SU-DHL-6 (cell line): Measurements from ENCODE around the gene PADI2.

Experiments used
- H2AFZ ChIP-seq: fragments of 200-600 bp; sonication (generic); 2 replicates; pipeline ENCODE4 v1.6.1; 2014; ENCODE audit warnings: low read depth, mild to moderate bottlenecking, moderate library complexity, mixed read lengths, antibody characterized with exemption, low read length; ENCODE audit not compliant: severe bottlenecking
- H3F3A ChIP-seq: fragments of 200-600 bp; shearing (Covaris generic); 2 replicates; pipeline ENCODE4 v1.6.0; 2016; ENCODE audit warnings: antibody characterized with exemption, mild to moderate bottlenecking; ENCODE audit not compliant: insufficient read depth
- H3K27ac ChIP-seq: fragments of 200-600 bp; sonication (generic); 2 replicates; pipeline ENCODE4 v1.5.1; 2016; ENCODE audit warnings: low read depth, mild to moderate bottlenecking, low read length, moderate library complexity, mixed read lengths
- H3K27me3 ChIP-seq: fragments of 200-600 bp; sonication (generic), shearing (Covaris generic); 2 replicates; pipeline ENCODE4 v1.6.0; 2014; ENCODE audit warnings: mild to moderate bottlenecking, low read length
- H3K36me3 ChIP-seq: fragments of 200-600 bp; sonication (generic); 2 replicates; pipeline ENCODE4 v1.6.1; 2014; ENCODE audit warnings: mild to moderate bottlenecking, low read length, mixed read lengths
- H3K4me2 ChIP-seq: fragments of 300-600, 200-600 bp; shearing (Covaris generic), sonication (generic); 2 replicates; pipeline ENCODE4 v1.6.0; 2014; ENCODE audit warnings: low read length, low read depth, mild to moderate bottlenecking; ENCODE audit not compliant: poor library complexity, severe bottlenecking
- H3K4me3 ChIP-seq: fragments of 200-600 bp; sonication (generic); 2 replicates; pipeline ENCODE4 v1.5.1; 2014; ENCODE audit warnings: antibody characterized with exemption, low read length, mild to moderate bottlenecking, mixed read lengths; ENCODE audit not compliant: insufficient read depth, poor library complexity, severe bottlenecking
- H3K79me2 ChIP-seq: fragments of 200-600 bp; sonication (generic); 2 replicates; pipeline ENCODE4 v1.6.1; 2014; ENCODE audit warnings: mild to moderate bottlenecking, low read length, moderate library complexity; ENCODE audit not compliant: insufficient read depth
- H3K9ac ChIP-seq: fragments of 200-600 bp; sonication (generic); 2 replicates; pipeline ENCODE4 v1.7.0; 2014; ENCODE audit warnings: mild to moderate bottlenecking, low read length
- H3K9me2 ChIP-seq: fragments of 200-600 bp; sonication (generic); replicated peaks from 2 replicates; pipeline ENCODE4 v1.6.1; 2014; ENCODE audit warnings: low read length; ENCODE audit not compliant: insufficient read depth
- H3K9me3 ChIP-seq: fragments of 200-600 bp; sonication (generic); 2 replicates; pipeline ENCODE4 v1.6.1; 2014; ENCODE audit warnings: low read length, mixed read lengths; ENCODE audit not compliant: insufficient read depth
- H4K20me1 ChIP-seq: fragments of 200-600 bp; sonication (generic); 2 replicates; pipeline ENCODE4 v1.6.1; 2014; ENCODE audit warnings: low read depth, mild to moderate bottlenecking, antibody characterized with exemption, low read length, moderate library complexity, mixed read lengths
- CTCF ChIP-seq: fragments of 200-600 bp; sonication (generic); IDR thresholded peaks from one replicate; pipeline ENCODE4 v1.5.1; 2017; ENCODE audit warnings: antibody characterized with exemption, mild to moderate bottlenecking, low read length, moderate library complexity; ENCODE audit not compliant: insufficient read depth, poor library complexity, severe bottlenecking
- EZH2phosphoT487 ChIP-seq: fragments of 200-600 bp; sonication (generic), shearing (Covaris generic); conservative IDR thresholded peaks from 2 replicates; pipeline ENCODE4 v1.6.1; 2018; ENCODE audit warnings: mild to moderate bottlenecking, antibody characterized with exemption, low read length, moderate library complexity, mixed read lengths

Gene PADI2

GRCh38 chr1:17163371-17163770 lies 44.1 kb upstream of the PADI2 start:
- no peak overlapping the region for H3K9ac ChIP-seq
- H3K27me3 ChIP-seq, result no peaks in the 10 kb centered on the region
- no peak overlapping the region for H3K4me2 ChIP-seq
- no peak overlapping the region for H3K27ac ChIP-seq
- H4K20me1 ChIP-seq, result no peaks in the 10 kb centered on the region
- no peak for TF ChIP-seq CTCF
- no peak for TF ChIP-seq EZH2phosphoT487
- H2AFZ ChIP-seq, result no peak overlapping the region
- H3K9me2 ChIP-seq, result no peaks in the 10 kb centered on the region
- H3K79me2 ChIP-seq, result no peaks in the 10 kb centered on the region
- no peaks in the 10 kb centered on the region for H3F3A ChIP-seq
- H3K9me3 ChIP-seq, result no peaks in the 10 kb centered on the region
- no peak overlapping the region for H3K4me3 ChIP-seq
- no peaks in the 10 kb centered on the region for H3K36me3 ChIP-seq

GRCh38 chr1:17162941-17163340 lies 43.7 kb upstream of the PADI2 start:
- Histone ChIP-seq H3K9me2 (no peaks in the 10 kb centered on the region), H3K27ac (no peak overlapping the region), H3K9me3 (no peaks in the 10 kb centered on the region), H3K9ac (no peak overlapping the region), H3K4me3 (no peak overlapping the region), H3K4me2 (no peak overlapping the region), H4K20me1 (no peaks in the 10 kb centered on the region), H3F3A (no peaks in the 10 kb centered on the region), H3K27me3 (no peaks in the 10 kb centered on the region), H2AFZ (no peak overlapping the region), H3K79me2 (no peaks in the 10 kb centered on the region), H3K36me3 (no peaks in the 10 kb centered on the region)
- TF ChIP-seq CTCF (no peak), EZH2phosphoT487 (no peak)

GRCh38 chr1:17161926-17162800 lies 42.9 kb upstream of the PADI2 start:
- no peak for TF ChIP-seq EZH2phosphoT487
- no peak for TF ChIP-seq CTCF
- H4K20me1 ChIP-seq, result no peaks in the 10 kb centered on the region
- no peak overlapping the region for H2AFZ ChIP-seq
- H3K36me3 ChIP-seq, result no peaks in the 10 kb centered on the region
- H3K79me2 ChIP-seq, result no peaks in the 10 kb centered on the region
- no peaks in the 10 kb centered on the region for H3K27me3 ChIP-seq
- no peak overlapping the region for H3K4me2 ChIP-seq
- no peaks in the 10 kb centered on the region for H3F3A ChIP-seq
- H3K27ac ChIP-seq, result no peak overlapping the region
- no peaks in the 10 kb centered on the region for H3K9me3 ChIP-seq
- H3K9ac ChIP-seq, result no peak overlapping the region
- no peak overlapping the region for H3K4me3 ChIP-seq
- H3K9me2 ChIP-seq, result no peaks in the 10 kb centered on the region
